SK-MEL-5 (cell line): ENCODE data around the gene POLR3B. TPM values are rescaled to one million over a fixed set of nuclear protein-coding genes. Genes with fewer than 3 reads are reported as not detected.

Source experiments
- total RNA-seq: library from RNA; depleted of rRNA; stranded (reverse); fragments of >200 nt; shearing (Covaris generic); gene quantifications from 2 replicates; pipeline ENCODE4 v1.2.3, GENCODE V29; 2014; rRNA removed

Gene POLR3B
- total RNA-seq, 1 experiment from 2014 or later: 12.4 TPM

Other genes with a start within 250 kb of the POLR3B start
- gene NUAK1, start 218.8 kb upstream of the POLR3B start, total RNA-seq: 0.63 and 0.69 TPM in 2 replicates
- 54.9 and 55.8 TPM in 2 replicates for gene CKAP4, start 109.7 kb upstream of the POLR3B start, total RNA-seq
- 8.3 and 9.4 TPM in 2 replicates for gene TCP11L2, start 55.0 kb upstream of the POLR3B start, total RNA-seq
- not detected in 2 replicates for gene RFX4, start 225.3 kb downstream of the POLR3B start, total RNA-seq